ENCODE data around the gene DLK1. TPM values are rescaled to one million over a fixed set of nuclear protein-coding genes. Genes with fewer than 3 reads are reported as not detected.

DLK1 gene
- total RNA-seq, 1 experiment from 2014 or later: 0.28 TPM

DNA sequence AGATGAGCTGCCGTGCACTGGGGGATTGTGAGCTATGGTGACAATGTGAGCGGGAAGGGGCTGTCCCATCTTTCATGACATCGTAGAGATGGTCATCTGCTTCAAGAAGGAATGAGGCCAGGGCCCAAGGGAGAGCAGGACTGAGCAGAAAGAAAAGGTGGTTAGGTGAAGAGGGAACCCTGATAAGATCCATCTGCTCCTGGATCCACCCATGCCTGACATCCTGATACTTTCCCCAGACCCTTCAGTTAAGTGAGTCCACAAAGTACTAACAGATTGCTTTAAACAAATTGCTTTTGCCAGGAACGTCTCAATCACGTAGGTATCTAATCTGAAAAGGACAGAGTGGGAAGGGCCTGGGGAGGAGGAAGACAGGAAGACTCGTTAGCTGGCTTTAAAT is 25.4 kb upstream of the DLK1 start:
- peaks cover under 1% of the 10 kb centered on the region; the same call in 1 of the 2 replicates for H3K4me1 ChIP-seq
- no peaks in the 10 kb centered on the region for H3K9me3 ChIP-seq (replicated peaks)
- DNase-seq: no peak
- peaks cover 3% of the 10 kb centered on the region; the same call in 1 of the 2 replicates for H3K27me3 ChIP-seq
- no peak overlapping the region for H3K4me3 ChIP-seq
- H3K36me3 ChIP-seq: no peaks in the 10 kb centered on the region
- no peak overlapping the region for H3K27ac ChIP-seq

- no peaks in the 10 kb centered on the region for H3K4me1 ChIP-seq
- peaks cover 3% of the 10 kb centered on the region; the same call in 1 of the 2 replicates for H3K27me3 ChIP-seq
- DNase-seq: no peak
- H3K4me3 ChIP-seq: no peak overlapping the region
- no peak overlapping the region for H3K27ac ChIP-seq
- no peaks in the 10 kb centered on the region for H3K9me3 ChIP-seq (replicated peaks)
- no peaks in the 10 kb centered on the region for H3K36me3 ChIP-seq
Observed at GRCh38 chr14:100702590-100702989, 24.1 kb upstream of the DLK1 start.

- no peak overlapping the region for H3K27ac ChIP-seq
- peaks cover 3% of the 10 kb centered on the region; the same call in 1 of the 2 replicates for H3K27me3 ChIP-seq
Observed at GRCh38 chr14:100703386-100704220, 23.1 kb upstream of the DLK1 start.

GRCh38 chr14:100706200-100706599 is 20.5 kb upstream of the DLK1 start:
- Histone ChIP-seq H3K27ac (no peak overlapping the region), H3K4me3 (no peak overlapping the region), H3K4me1 (peaks cover 27% of the 10 kb centered on the region), H3K9me3 (replicated peaks) (no peaks in the 10 kb centered on the region), H3K36me3 (no peaks in the 10 kb centered on the region), H3K27me3 (no peaks in the 10 kb centered on the region)
- peak in 1 of 2 experiments; percentile 45 for DNase-seq

More at GRCh38 chr14:100703386-100704220, 23.1 kb upstream of the DLK1 start:
- H3K4me3 ChIP-seq: no peak overlapping the region
- H3K4me1 ChIP-seq: peaks cover 8% of the 10 kb centered on the region
- no peaks in the 10 kb centered on the region for H3K9me3 ChIP-seq (replicated peaks)
- DNase-seq: no peak
- H3K36me3 ChIP-seq: no peaks in the 10 kb centered on the region

DNA sequence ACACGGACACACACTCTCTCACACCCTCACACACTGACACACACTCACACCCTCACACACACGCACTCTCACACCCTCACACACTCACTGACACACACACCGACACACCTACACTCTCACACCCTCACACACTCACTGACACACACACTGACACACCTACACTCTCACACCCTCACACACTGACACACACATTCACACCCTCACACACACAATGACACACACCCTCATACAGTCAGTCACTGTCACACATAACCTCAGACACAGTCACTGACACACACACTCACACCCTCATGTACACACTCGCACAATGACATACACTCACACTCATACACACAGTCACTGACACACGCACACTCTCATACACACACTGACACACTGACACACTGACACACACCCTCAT is 19.8 kb upstream of the DLK1 start:
- no peaks in the 10 kb centered on the region for H3K27me3 ChIP-seq
- peaks cover 33% of the 10 kb centered on the region for H3K4me1 ChIP-seq
- no peak overlapping the region for H3K4me3 ChIP-seq
- no peaks in the 10 kb centered on the region for H3K36me3 ChIP-seq
- no peak overlapping the region for H3K27ac ChIP-seq
- DNase-seq: no peak
- H3K9me3 ChIP-seq (replicated peaks): no peaks in the 10 kb centered on the region

- H3K4me3 ChIP-seq: peak overlapping the region; percentile 46
- H3K4me1 ChIP-seq: peaks cover 50% of the 10 kb centered on the region
- no peaks in the 10 kb centered on the region for H3K36me3 ChIP-seq
- DNase-seq: peak; percentile 91 to 93
- H3K9me3 ChIP-seq (replicated peaks): no peaks in the 10 kb centered on the region
- peak overlapping the region; percentile 84 for H3K27ac ChIP-seq
- no peaks in the 10 kb centered on the region for H3K27me3 ChIP-seq
Observed at GRCh38 chr14:100708425-100709288, 18.0 kb upstream of the DLK1 start.

DNA sequence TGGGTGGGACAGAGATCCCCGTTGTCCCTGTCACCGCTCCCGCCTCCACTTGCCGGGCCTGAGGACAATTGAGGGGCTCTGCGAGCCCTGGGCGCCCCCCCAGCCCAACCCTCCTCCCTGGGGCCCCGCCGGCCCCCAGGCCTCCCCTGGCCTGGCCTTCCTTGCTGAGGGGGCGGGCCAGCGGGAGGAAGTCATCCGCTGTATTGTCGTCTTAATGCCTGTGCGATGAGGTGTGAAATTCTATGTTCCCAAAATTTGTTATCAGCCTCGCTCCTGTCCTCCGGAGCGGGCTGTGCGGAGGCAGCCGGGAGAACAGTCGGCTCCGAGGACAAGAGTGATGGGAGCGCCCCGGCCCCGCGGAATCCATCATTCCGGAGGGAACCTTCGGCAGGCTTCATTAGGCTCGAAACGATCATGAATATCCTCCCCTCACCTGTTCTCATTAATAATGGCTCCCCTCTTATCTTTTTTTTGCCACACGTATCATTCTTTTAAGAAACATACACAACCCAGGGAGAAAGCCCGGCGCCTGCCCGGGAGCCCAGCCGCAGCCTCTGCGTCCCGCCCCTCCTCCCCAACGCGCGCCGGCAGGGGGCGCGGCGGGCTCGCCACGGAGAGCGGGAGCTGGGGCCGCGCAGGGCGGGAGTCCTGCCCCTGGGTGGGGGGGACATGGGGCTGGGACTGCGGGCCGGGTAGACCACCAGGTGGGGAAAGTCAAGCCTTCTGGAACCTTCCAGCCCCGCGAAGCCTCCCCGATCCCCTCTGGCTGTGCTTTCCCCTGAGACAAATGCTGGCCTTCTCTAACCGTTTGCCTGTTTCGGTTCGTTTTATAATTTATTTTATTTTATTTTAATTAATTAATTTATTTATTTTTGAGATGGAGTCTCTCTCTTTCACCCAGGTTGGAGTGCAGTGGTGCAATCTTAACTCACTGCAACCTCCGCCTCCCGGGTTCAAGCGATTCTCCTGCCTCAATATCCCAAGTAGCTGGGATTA is 17.1 kb upstream of the DLK1 start:
- Histone ChIP-seq H3K9me3 (replicated peaks) (no peaks in the 10 kb centered on the region), H3K27me3 (no peaks in the 10 kb centered on the region), H3K4me3 (peak overlapping the region; percentile 46), H3K36me3 (no peaks in the 10 kb centered on the region), H3K27ac (peak overlapping the region; percentile 84), H3K4me1 (peaks cover 59% of the 10 kb centered on the region)
- peak in 1 of 2 experiments; percentile 44 for DNase-seq

- Histone ChIP-seq H3K4me1 (peaks cover 65% of the 10 kb centered on the region), H3K27ac (no peak overlapping the region)
Observed at GRCh38 chr14:100710391-100710790, 16.3 kb upstream of the DLK1 start.

GRCh38 chr14:100710826-100711462 is 15.7 kb upstream of the DLK1 start:
- no peaks in the 10 kb centered on the region for H3K27me3 ChIP-seq
- H3K27ac ChIP-seq: no peak overlapping the region

More at GRCh38 chr14:100710391-100710790, 16.3 kb upstream of the DLK1 start:
- DNase-seq: no peak
- no peaks in the 10 kb centered on the region for H3K9me3 ChIP-seq (replicated peaks)
- no peaks in the 10 kb centered on the region for H3K36me3 ChIP-seq
- no peak overlapping the region for H3K4me3 ChIP-seq
- H3K27me3 ChIP-seq: no peaks in the 10 kb centered on the region

GRCh38 chr14:100711493-100711892 is 15.2 kb upstream of the DLK1 start:
- no peak overlapping the region for H3K27ac ChIP-seq
- DNase-seq: peak in 1 of 2 experiments; percentile 40
- H3K4me1 ChIP-seq: peaks cover 65% of the 10 kb centered on the region
- no peaks in the 10 kb centered on the region for H3K27me3 ChIP-seq
- H3K4me3 ChIP-seq: no peak overlapping the region
- no peaks in the 10 kb centered on the region for H3K36me3 ChIP-seq
- no peaks in the 10 kb centered on the region for H3K9me3 ChIP-seq (replicated peaks)

More at GRCh38 chr14:100710826-100711462, 15.7 kb upstream of the DLK1 start:
- no peak for DNase-seq
- Histone ChIP-seq H3K36me3 (no peaks in the 10 kb centered on the region), H3K4me3 (no peak overlapping the region), H3K9me3 (replicated peaks) (no peaks in the 10 kb centered on the region), H3K4me1 (peaks cover 65% of the 10 kb centered on the region)

GRCh38 chr14:100712490-100712889 is 14.2 kb upstream of the DLK1 start:
- Histone ChIP-seq H3K9me3 (replicated peaks) (no peaks in the 10 kb centered on the region), H3K27me3 (no peaks in the 10 kb centered on the region), H3K4me3 (no peak overlapping the region), H3K27ac (peak overlapping the region; percentile 43; the same call in 1 of the 2 replicates), H3K36me3 (no peaks in the 10 kb centered on the region), H3K4me1 (peaks cover 65% of the 10 kb centered on the region)
- DNase-seq: peak in 1 of 2 experiments; percentile 49

GRCh38 chr14:100713705-100714104 is 13.0 kb upstream of the DLK1 start:
- Histone ChIP-seq H3K36me3 (no peaks in the 10 kb centered on the region), H3K4me3 (no peak overlapping the region), H3K27ac (peak overlapping the region; percentile 43), H3K4me1 (peaks cover 56% of the 10 kb centered on the region), H3K27me3 (no peaks in the 10 kb centered on the region), H3K9me3 (replicated peaks) (no peaks in the 10 kb centered on the region)
- peak; percentile 79 to 84 for DNase-seq

DNA sequence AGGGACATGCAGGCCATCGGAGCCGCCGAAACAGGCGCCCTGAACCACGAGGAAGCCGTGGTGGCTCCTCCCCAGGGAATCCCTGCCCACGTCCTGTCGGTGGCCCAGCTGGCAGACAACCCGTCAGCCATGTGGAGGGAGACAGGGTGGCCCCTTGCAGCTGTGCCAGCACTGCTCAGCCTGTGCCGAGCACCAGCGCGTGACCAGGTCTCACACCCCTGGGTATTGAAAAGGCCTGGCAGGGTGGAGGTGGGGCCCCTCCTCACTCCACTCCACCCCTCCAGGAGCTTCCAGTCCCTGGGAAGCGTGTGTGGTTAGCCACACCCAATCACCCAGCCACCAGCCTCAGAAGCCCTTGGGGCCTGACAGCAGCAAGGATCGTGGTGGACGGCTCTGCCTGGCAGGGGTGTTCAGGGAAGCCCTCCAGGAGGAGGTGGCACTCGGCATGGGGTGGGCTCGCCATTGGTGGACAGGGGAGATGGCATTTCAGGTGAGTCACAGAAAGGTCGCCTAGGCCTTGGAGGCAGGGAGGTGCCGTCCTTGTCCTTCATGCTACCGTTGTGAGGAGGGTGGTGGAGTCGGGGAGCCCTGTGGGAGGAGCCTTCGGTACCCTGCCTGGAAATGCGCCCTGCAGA is 12.3 kb upstream of the DLK1 start:
- peak; percentile 83 to 84 for DNase-seq
- no peak overlapping the region for H3K4me3 ChIP-seq
- peaks cover 53% of the 10 kb centered on the region for H3K4me1 ChIP-seq
- no peaks in the 10 kb centered on the region for H3K27me3 ChIP-seq
- H3K36me3 ChIP-seq: no peaks in the 10 kb centered on the region
- peak overlapping the region; percentile 43 for H3K27ac ChIP-seq
- no peaks in the 10 kb centered on the region for H3K9me3 ChIP-seq (replicated peaks)
